Mesenchymal stem cell (in vitro differentiated cells and primary cell): Measurements from ENCODE around the gene LPA.

Experiments
- DNase-seq: peaks from one replicate; pipeline ENCODE4 v3.0.0-alpha.2; 2013
- H2AFZ ChIP-seq: one replicate; pipeline ENCODE4 v1.6.1; 2013; ENCODE audit warnings: low read depth, mild to moderate bottlenecking, control low read depth, inconsistent platforms, low read length, moderate library complexity
- H2AK5ac ChIP-seq: 2 replicates; pipeline ENCODE4 v1.6.1; 2013; ENCODE audit warnings: low read length, moderate library complexity, mild to moderate bottlenecking, inconsistent platforms; ENCODE audit not compliant: severe bottlenecking
- H2BK120ac ChIP-seq: one replicate; pipeline ENCODE4 v1.6.1; 2013; ENCODE audit warnings: low read depth, mild to moderate bottlenecking, inconsistent platforms, low read length, moderate library complexity
- H2BK12ac ChIP-seq, 2 experiments: one replicate each; pipeline ENCODE4 v1.6.1; 2013; ENCODE audit warnings: inconsistent platforms in 2 of 2, low read length in 2 of 2, mild to moderate bottlenecking in 2 of 2, moderate library complexity in 2 of 2, control low read depth in 1 of 2
- H2BK15ac ChIP-seq: one replicate; pipeline ENCODE4 v1.6.1; 2013; ENCODE audit warnings: mild to moderate bottlenecking, low read depth, inconsistent platforms; ENCODE audit not compliant: poor library complexity, severe bottlenecking
- H2BK5ac ChIP-seq: 2 replicates; pipeline ENCODE4 v1.6.1; 2013; ENCODE audit warnings: low read depth, mild to moderate bottlenecking, low read length, control low read depth, inconsistent platforms; ENCODE audit not compliant: poor library complexity, severe bottlenecking
- H3K14ac ChIP-seq, 2 experiments: one replicate each; pipeline ENCODE4 v1.6.1; 2013; ENCODE audit warnings: inconsistent platforms in 2 of 2, low read length in 2 of 2, control low read depth in 1 of 2, mild to moderate bottlenecking in 1 of 2, moderate library complexity in 1 of 2
- H3K18ac ChIP-seq, 2 experiments: one replicate each; pipeline ENCODE4 v1.6.1; 2013; ENCODE audit warnings: inconsistent platforms in 2 of 2, low read length in 2 of 2, control low read depth in 1 of 2, low read depth in 1 of 2, mild to moderate bottlenecking in 1 of 2
- H3K23ac ChIP-seq, 2 experiments: one replicate each; pipeline ENCODE4 v1.6.1; 2013; ENCODE audit warnings: inconsistent platforms in 2 of 2, low read length in 2 of 2, mild to moderate bottlenecking in 2 of 2, moderate library complexity in 2 of 2, control low read depth in 1 of 2
- H3K27ac ChIP-seq: 2 replicates; pipeline ENCODE4 v1.5.1; 2013; ENCODE audit warnings: mild to moderate bottlenecking, moderate library complexity, low read length, control low read depth, inconsistent platforms; ENCODE audit not compliant: poor library complexity, severe bottlenecking
- H3K27me3 ChIP-seq, 2 experiments: 2 replicates each; pipeline versions ENCODE4 v1.6.1 to v1.7.0; 2013; ENCODE audit warnings: low read length in 2 of 2, mild to moderate bottlenecking in 2 of 2, moderate library complexity in 2 of 2, control low read depth in 1 of 2, inconsistent platforms in 1 of 2; ENCODE audit not compliant: control insufficient read depth in 1 of 2, insufficient read depth in 1 of 2
- H3K36me3 ChIP-seq, 2 experiments: 2 replicates each; pipeline versions ENCODE4 v1.6.1 to v1.7.0; 2013; ENCODE audit warnings: low read length in 2 of 2, control low read depth in 1 of 2, inconsistent platforms in 1 of 2, low read depth in 1 of 2, mild to moderate bottlenecking in 1 of 2; ENCODE audit not compliant: insufficient read depth in 2 of 2, control insufficient read depth in 1 of 2
- H3K4ac ChIP-seq, 2 experiments: one replicate each; pipeline ENCODE4 v1.6.1; 2013; ENCODE audit warnings: inconsistent platforms in 2 of 2, low read length in 2 of 2, mild to moderate bottlenecking in 2 of 2, moderate library complexity in 2 of 2, control low read depth in 1 of 2, low read depth in 1 of 2
- H3K4me1 ChIP-seq: 2 replicates; pipeline ENCODE4 v1.6.1; 2013; ENCODE audit warnings: low read depth, low read length, control low read depth; ENCODE audit not compliant: control insufficient read depth, insufficient read depth
- H3K4me2 ChIP-seq: 2 replicates; pipeline ENCODE4 v1.6.1; 2013; ENCODE audit warnings: low read length, mild to moderate bottlenecking, inconsistent platforms; ENCODE audit not compliant: poor library complexity, severe bottlenecking
- H3K4me3 ChIP-seq, 2 experiments: 2 replicates each; pipeline versions ENCODE4 v1.5.1 to v1.7.0; 2013; ENCODE audit warnings: low read length in 2 of 2, mild to moderate bottlenecking in 2 of 2, control low read depth in 1 of 2, low read depth in 1 of 2; ENCODE audit not compliant: insufficient read depth in 1 of 2
- H3K79me1 ChIP-seq: replicated peaks from 2 replicates; pipeline ENCODE4 v1.6.1; 2013; ENCODE audit warnings: mild to moderate bottlenecking, control low read depth, low read length, inconsistent platforms; ENCODE audit not compliant: poor library complexity, severe bottlenecking
- H3K9ac ChIP-seq: 2 replicates; pipeline ENCODE4 v1.7.0; 2013; ENCODE audit warnings: mild to moderate bottlenecking, low read length, moderate library complexity
- H3K9me3 ChIP-seq: 2 replicates; pipeline ENCODE4 v1.7.0; 2013; ENCODE audit warnings: mild to moderate bottlenecking, low read length; ENCODE audit not compliant: control insufficient read depth
- H4K8ac ChIP-seq: one replicate; pipeline ENCODE4 v1.6.1; 2013; ENCODE audit warnings: inconsistent platforms, mild to moderate bottlenecking, low read length, moderate library complexity
- H4K91ac ChIP-seq: one replicate; pipeline ENCODE4 v1.6.1; 2013; ENCODE audit warnings: mild to moderate bottlenecking, low read length, inconsistent platforms
- WGBS: methylation state at CpG from one replicate; pipeline ENCODE4 v1.1.7; 2013; ENCODE audit warnings: mixed read lengths; 5-methylcytosine and 5-hydroxymethylcytosine counted together

Gene LPA

GRCh38 chr6:160505970-160506369, 158.1 kb downstream of the LPA start:
- WGBS: 100% methylated on average over 1 of the region's 1 CpG
- H3K18ac ChIP-seq: no peak overlapping the region

GRCh38 chr6:160500639-160501038, 163.4 kb downstream of the LPA start:
- no peak overlapping the region for H3K23ac ChIP-seq
- H2BK12ac ChIP-seq: no peak overlapping the region
- no peak overlapping the region for H2AFZ ChIP-seq
- no peak overlapping the region for H2BK5ac ChIP-seq
- H3K4me3 ChIP-seq: no peak overlapping the region
- no peak overlapping the region for H3K9ac ChIP-seq
- no peak overlapping the region for H2BK15ac ChIP-seq
- H2BK120ac ChIP-seq: no peak overlapping the region
- no peak overlapping the region for H3K4me2 ChIP-seq
- no peak overlapping the region for H4K8ac ChIP-seq
- no peak overlapping the region for H2AK5ac ChIP-seq
- no peak overlapping the region for H4K91ac ChIP-seq
- peaks cover 12% of the 10 kb centered on the region for H3K9me3 ChIP-seq
- no peaks in the 10 kb centered on the region for H3K36me3 ChIP-seq
- H3K27ac ChIP-seq: no peak overlapping the region
- H3K18ac ChIP-seq: no peak overlapping the region
- 87% methylated on average over 3 of the region's 4 CpGs for WGBS
- no peak overlapping the region for H3K4ac ChIP-seq
- H3K4me1 ChIP-seq: no peaks in the 10 kb centered on the region
- H3K14ac ChIP-seq: no peak overlapping the region
- no peaks in the 10 kb centered on the region for H3K27me3 ChIP-seq
- H3K79me1 ChIP-seq: no peaks in the 10 kb centered on the region
- DNase-seq: no peak

More at GRCh38 chr6:160505970-160506369, 158.1 kb downstream of the LPA start:
- H2BK5ac ChIP-seq: no peak overlapping the region
- no peak for DNase-seq
- no peak overlapping the region for H2AFZ ChIP-seq
- H2BK12ac ChIP-seq: no peak overlapping the region
- no peak overlapping the region for H3K4ac ChIP-seq
- H4K8ac ChIP-seq: no peak overlapping the region
- no peak overlapping the region for H2AK5ac ChIP-seq
- no peaks in the 10 kb centered on the region for H3K36me3 ChIP-seq
- H2BK120ac ChIP-seq: no peak overlapping the region
- H3K9me3 ChIP-seq: peaks cover 12% of the 10 kb centered on the region
- no peak overlapping the region for H3K4me3 ChIP-seq
- no peak overlapping the region for H3K23ac ChIP-seq
- no peak overlapping the region for H3K14ac ChIP-seq
- H3K4me2 ChIP-seq: no peak overlapping the region
- H3K4me1 ChIP-seq: no peaks in the 10 kb centered on the region
- no peak overlapping the region for H3K27ac ChIP-seq
- H3K27me3 ChIP-seq: no peaks in the 10 kb centered on the region
- H3K9ac ChIP-seq: no peak overlapping the region
- no peak overlapping the region for H2BK15ac ChIP-seq
- no peaks in the 10 kb centered on the region for H3K79me1 ChIP-seq
- no peak overlapping the region for H4K91ac ChIP-seq

GRCh38 chr6:160494576-160494975, 169.5 kb downstream of the LPA start:
- Histone ChIP-seq H3K23ac (no peak overlapping the region), H3K9me3 (no peaks in the 10 kb centered on the region), H2BK120ac (no peak overlapping the region), H3K27ac (no peak overlapping the region), H4K91ac (no peak overlapping the region), H4K8ac (no peak overlapping the region), H3K9ac (no peak overlapping the region), H3K36me3 (peaks cover 0 to 2% of the 10 kb centered on the region in 2 experiments), H2BK5ac (no peak overlapping the region), H3K4me3 (no peak overlapping the region), H3K79me1 (no peaks in the 10 kb centered on the region), H3K4ac (no peak overlapping the region), H3K4me2 (no peak overlapping the region), H3K18ac (no peak overlapping the region), H3K4me1 (no peaks in the 10 kb centered on the region), H2AK5ac (no peak overlapping the region), H2BK15ac (no peak overlapping the region), H2BK12ac (no peak overlapping the region), H2AFZ (no peak overlapping the region), H3K27me3 (no peaks in the 10 kb centered on the region), H3K14ac (no peak overlapping the region)
- no peak for DNase-seq
- 100% methylated on average over 2 of the region's 3 CpGs for WGBS

GRCh38 chr6:160489091-160489490, 175.0 kb downstream of the LPA start:
- H3K18ac ChIP-seq: no peak overlapping the region
- H3K9me3 ChIP-seq: no peaks in the 10 kb centered on the region
- no peak overlapping the region for H4K91ac ChIP-seq
- H2BK15ac ChIP-seq: no peak overlapping the region
- no peak overlapping the region for H3K9ac ChIP-seq
- no peak overlapping the region for H2BK5ac ChIP-seq
- no peak overlapping the region for H2BK12ac ChIP-seq
- H3K4me3 ChIP-seq: no peak overlapping the region
- no peak overlapping the region for H3K27ac ChIP-seq
- no peak overlapping the region for H3K23ac ChIP-seq
- no peak overlapping the region for H4K8ac ChIP-seq
- DNase-seq: no peak
- H3K14ac ChIP-seq: no peak overlapping the region
- H3K27me3 ChIP-seq: no peaks in the 10 kb centered on the region
- H3K36me3 ChIP-seq: peaks cover 0 to 2% of the 10 kb centered on the region in 2 experiments
- no peak overlapping the region for H2AFZ ChIP-seq
- H2AK5ac ChIP-seq: no peak overlapping the region
- H3K79me1 ChIP-seq: no peaks in the 10 kb centered on the region
- H2BK120ac ChIP-seq: no peak overlapping the region
- no peaks in the 10 kb centered on the region for H3K4me1 ChIP-seq
- WGBS: no CpG with 5 or more reads among the region's 1 CpG
- H3K4ac ChIP-seq: no peak overlapping the region
- H3K4me2 ChIP-seq: no peak overlapping the region
